ENCODE measurements around the gene GCLC. TPM values are rescaled to one million over a fixed set of nuclear protein-coding genes. Genes with fewer than 3 reads are reported as not detected.

The GCLC gene
- total and polyA plus RNA-seq, 2 donors (not counting 1 experiment from before 2014, with no cell fraction given), result 10.7 to 25.8 TPM

- ChIA-PET POLR2A (no interaction called here), CTCF (interaction anchor here (1.2 kb wide), 1 partner anchor 161 kb away, joined by 3 read pairs; no protein-coding TSS in a partner anchor)
- H3K4me1 Mint-ChIP-seq, result no peaks in the 10 kb centered on the region
- no peak for DNase-seq
- intact Hi-C loops (cut with micrococcal nuclease), result no loop called here
- Histone ChIP-seq H3K9ac (ENCODE audit: low read length) (no peak overlapping the region), H4K20me1 (ENCODE audit: control insufficient read depth, insufficient read depth, low read length, poor library complexity, severe bottlenecking) (no peaks in the 10 kb centered on the region), H3K27ac (ENCODE audit: low read length in 2 of 2) (no peak overlapping the region), H3K27me3 (replicated peaks in 1 of 4; ENCODE audit: control extremely low read depth in 1 of 4, control insufficient read depth in 3 of 4, insufficient read depth in 4 of 4, low read length in 3 of 4) (peaks cover 0 to 3% (median 0%) of the 10 kb centered on the region in 4 experiments), H3K4me2 (replicated peaks; ENCODE audit: low read depth, low read length, poor library complexity, severe bottlenecking) (no peak overlapping the region), H3K79me2 (ENCODE audit: control insufficient read depth, insufficient read depth, low read length) (no peaks in the 10 kb centered on the region), H3K4me3 (ENCODE audit: control extremely low read depth in 1 of 5, extremely low read depth in 1 of 5, insufficient read depth in 1 of 5, low read depth in 2 of 5, low read length in 4 of 5) (no peak overlapping the region), H2AFZ (ENCODE audit: insufficient read depth, low read depth, low read length, poor library complexity, severe bottlenecking) (no peak overlapping the region), H3K36me3 (replicated peaks in 1 of 2; ENCODE audit: control extremely low read depth in 1 of 2, control insufficient read depth in 1 of 2, extremely low read depth in 1 of 2, insufficient read depth in 2 of 2, low read length in 1 of 2) (no peaks in the 10 kb centered on the region), H3K4me1 (ENCODE audit: control insufficient read depth in 2 of 2, insufficient read depth in 2 of 2, low read length in 2 of 2) (no peaks in the 10 kb centered on the region), H3K9me3 (ENCODE audit: control extremely low read depth in 1 of 3, control insufficient read depth in 2 of 3, insufficient read depth in 1 of 3, low read length in 2 of 3) (peaks cover 0 to under 1% (median 0%) of the 10 kb centered on the region in 3 donors)
- no peak overlapping the region for H3K27ac Mint-ChIP-seq
- H3K27me3 Mint-ChIP-seq, result peaks cover 22% of the 10 kb centered on the region
- WGBS (ENCODE audit: insufficient coverage), result no CpG with 5 or more reads among the region's 3 CpGs
- ATAC-seq (ENCODE audit: low read depth), result no peak
- no peak for TF ChIP-seq EZH2 (IDR thresholded peaks at IDR 0.05; ENCODE audit: borderline replicate concordance, insufficient read depth, low read depth, low read length, poor library complexity, severe bottlenecking)
- TF ChIP-seq CTCF (IDR thresholded peaks at IDR 0.05), result no peak
- H3K4me3 Mint-ChIP-seq, result no peak overlapping the region
- H3K9me3 Mint-ChIP-seq (ENCODE audit: insufficient read depth), result no peaks in the 10 kb centered on the region
Measured at GRCh38 chr6:53566755-53567154, 21.9 kb upstream of the GCLC start.

GRCh38 chr6:53565886-53566285 is 21.0 kb upstream of the GCLC start:
- ChIA-PET CTCF (interaction anchor here (0.7 to 1.2 kb wide), 2 partner anchors 11 to 162 kb away, joined by 3 read pairs; no protein-coding TSS in a partner anchor), POLR2A (no interaction called here)
- no peak overlapping the region for H3K9ac ChIP-seq (ENCODE audit: low read length)
- peaks cover 0 to 3% (median 0%) of the 10 kb centered on the region in 4 experiments for H3K27me3 ChIP-seq (replicated peaks in 1 of 4; ENCODE audit: control extremely low read depth in 1 of 4, control insufficient read depth in 3 of 4, insufficient read depth in 4 of 4, low read length in 3 of 4)
- Mint-ChIP-seq H3K4me1 (no peaks in the 10 kb centered on the region), H3K27me3 (peaks cover 22% of the 10 kb centered on the region), H3K9me3 (ENCODE audit: insufficient read depth) (no peaks in the 10 kb centered on the region), H3K4me3 (no peak overlapping the region), H3K27ac (no peak overlapping the region)
- no peaks in the 10 kb centered on the region for H4K20me1 ChIP-seq (ENCODE audit: control insufficient read depth, insufficient read depth, low read length, poor library complexity, severe bottlenecking)
- H3K4me3 ChIP-seq (ENCODE audit: control extremely low read depth in 1 of 5, extremely low read depth in 1 of 5, insufficient read depth in 1 of 5, low read depth in 2 of 5, low read length in 4 of 5), result no peak overlapping the region
- intact Hi-C loops (cut with micrococcal nuclease), result no loop called here
- 100% methylated on average over 1 of the region's 3 CpGs for WGBS (ENCODE audit: insufficient coverage)
- TF ChIP-seq EZH2 (IDR thresholded peaks at IDR 0.05; ENCODE audit: borderline replicate concordance, insufficient read depth, low read depth, low read length, poor library complexity, severe bottlenecking) (no peak), CTCF (IDR thresholded peaks at IDR 0.05) (no peak)
- H3K4me1 ChIP-seq (ENCODE audit: control insufficient read depth in 2 of 2, insufficient read depth in 2 of 2, low read length in 2 of 2), result no peaks in the 10 kb centered on the region
- H3K4me2 ChIP-seq (replicated peaks; ENCODE audit: low read depth, low read length, poor library complexity, severe bottlenecking), result no peak overlapping the region
- peaks cover 0 to 2% (median 0%) of the 10 kb centered on the region in 3 donors for H3K9me3 ChIP-seq (ENCODE audit: control extremely low read depth in 1 of 3, control insufficient read depth in 2 of 3, insufficient read depth in 1 of 3, low read length in 2 of 3)
- ATAC-seq (ENCODE audit: low read depth), result no peak
- no peak for DNase-seq
- H3K27ac ChIP-seq (ENCODE audit: low read length in 2 of 2), result no peak overlapping the region
- H2AFZ ChIP-seq (ENCODE audit: insufficient read depth, low read depth, low read length, poor library complexity, severe bottlenecking), result no peak overlapping the region
- H3K79me2 ChIP-seq (ENCODE audit: control insufficient read depth, insufficient read depth, low read length), result no peaks in the 10 kb centered on the region
- no peaks in the 10 kb centered on the region for H3K36me3 ChIP-seq (replicated peaks in 1 of 2; ENCODE audit: control extremely low read depth in 1 of 2, control insufficient read depth in 1 of 2, extremely low read depth in 1 of 2, insufficient read depth in 2 of 2, low read length in 1 of 2)

Measured in B cell (primary cell).